ENCODE measurements around the gene IGFN1.

DNA sequence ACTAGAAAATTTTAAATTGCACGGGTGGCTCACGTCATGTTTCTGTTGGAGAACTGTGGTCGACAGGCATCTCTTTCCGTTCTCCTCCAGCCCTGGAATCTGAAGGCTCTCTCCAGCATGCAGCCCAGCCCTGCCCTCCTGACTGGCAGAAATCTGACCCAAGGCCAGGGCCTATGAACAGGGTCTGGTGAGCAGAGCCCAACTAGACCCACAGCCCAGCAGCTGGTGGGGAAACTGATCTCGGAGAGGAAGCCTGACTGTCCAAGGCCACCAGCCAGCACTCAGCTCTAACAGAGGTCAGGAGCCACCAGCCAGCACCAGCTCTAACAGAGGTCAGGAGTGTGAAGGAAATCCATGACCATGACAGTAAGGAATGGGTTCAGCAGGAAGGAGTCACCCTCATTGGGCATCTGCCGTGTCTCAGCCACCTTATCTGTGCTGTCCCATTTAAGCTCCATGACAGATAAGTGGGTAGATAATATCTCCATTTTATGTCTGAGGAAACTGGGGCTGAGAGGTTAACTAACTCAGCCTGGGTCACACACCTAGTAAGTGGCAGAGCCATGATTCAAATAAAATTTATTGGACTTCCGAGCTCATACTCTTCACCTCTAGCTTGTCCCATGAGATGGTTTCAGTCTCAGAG, 72.5 kb downstream of the IGFN1 start:
- TF ChIP-seq, protein P1, sequence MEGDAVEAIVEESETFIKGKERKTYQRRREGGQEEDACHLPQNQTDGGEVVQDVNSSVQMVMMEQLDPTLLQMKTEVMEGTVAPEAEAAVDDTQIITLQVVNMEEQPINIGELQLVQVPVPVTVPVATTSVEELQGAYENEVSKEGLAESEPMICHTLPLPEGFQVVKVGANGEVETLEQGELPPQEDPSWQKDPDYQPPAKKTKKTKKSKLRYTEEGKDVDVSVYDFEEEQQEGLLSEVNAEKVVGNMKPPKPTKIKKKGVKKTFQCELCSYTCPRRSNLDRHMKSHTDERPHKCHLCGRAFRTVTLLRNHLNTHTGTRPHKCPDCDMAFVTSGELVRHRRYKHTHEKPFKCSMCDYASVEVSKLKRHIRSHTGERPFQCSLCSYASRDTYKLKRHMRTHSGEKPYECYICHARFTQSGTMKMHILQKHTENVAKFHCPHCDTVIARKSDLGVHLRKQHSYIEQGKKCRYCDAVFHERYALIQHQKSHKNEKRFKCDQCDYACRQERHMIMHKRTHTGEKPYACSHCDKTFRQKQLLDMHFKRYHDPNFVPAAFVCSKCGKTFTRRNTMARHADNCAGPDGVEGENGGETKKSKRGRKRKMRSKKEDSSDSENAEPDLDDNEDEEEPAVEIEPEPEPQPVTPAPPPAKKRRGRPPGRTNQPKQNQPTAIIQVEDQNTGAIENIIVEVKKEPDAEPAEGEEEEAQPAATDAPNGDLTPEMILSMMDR (IDR thresholded peaks at IDR 0.05) = no peak
- TF ChIP-seq EP300 (IDR thresholded peaks at IDR 0.05) = no peak
- TF ChIP-seq POLR2A (IDR thresholded peaks at IDR 0.05) = no peak
- no peak for TF ChIP-seq POLR2AphosphoS5 (IDR thresholded peaks at IDR 0.05)
